Measurements from ENCODE around the gene RRP8.

RRP8 gene

DNA sequence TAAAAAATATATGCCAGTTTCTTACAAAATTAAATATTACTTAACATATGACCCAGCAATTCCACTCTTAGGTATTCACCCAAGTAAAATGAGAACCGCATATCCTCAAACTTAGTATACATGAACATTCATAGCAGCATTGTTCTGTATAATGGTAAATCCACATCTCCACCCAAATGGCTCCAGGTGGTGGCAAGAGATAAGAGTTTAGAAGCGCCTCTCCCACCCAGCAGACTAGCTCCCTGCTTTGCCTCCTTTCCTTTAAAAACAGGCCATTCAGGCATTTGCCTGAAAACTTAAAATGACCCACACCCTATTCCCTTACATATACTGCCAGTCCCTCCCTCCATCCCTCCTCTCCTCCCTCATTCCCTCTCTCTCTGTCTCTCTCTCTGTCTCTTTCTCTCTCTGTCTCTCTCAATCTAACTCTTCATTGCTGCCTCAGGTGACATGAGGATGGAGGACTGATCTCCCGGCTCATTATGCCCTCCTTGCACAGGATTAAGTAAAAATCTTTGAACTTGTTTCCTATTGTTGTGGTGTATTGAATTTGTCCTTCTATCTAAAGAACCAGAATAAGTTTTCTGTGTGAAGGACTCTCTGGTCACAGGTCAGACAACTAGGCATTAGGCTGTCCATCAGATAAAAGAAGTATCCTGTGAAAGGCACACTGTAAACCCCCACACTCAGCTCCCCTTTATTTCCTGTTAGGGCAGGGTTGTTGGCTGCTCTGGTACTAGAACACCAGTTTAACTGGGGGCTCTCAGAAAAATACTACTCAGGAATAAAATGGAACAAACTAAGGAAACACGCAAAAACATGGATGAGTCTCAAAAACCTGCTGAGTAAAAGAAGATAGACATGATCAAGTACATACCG, 48.3 kb downstream of the RRP8 start:
- Histone ChIP-seq H3K9me2 (replicated peaks; ENCODE audit: insufficient read depth, low read length) (no peaks in the 10 kb centered on the region), H2AFZ (ENCODE audit: low read depth, low read length, severe bottlenecking) (no peak overlapping the region), H3K36me3 (ENCODE audit: low read length) (no peaks in the 10 kb centered on the region; the same call in 1 of the 2 replicates), H3K27me3 (ENCODE audit: low read length) (no peaks in the 10 kb centered on the region), H3K79me2 (ENCODE audit: insufficient read depth, low read length) (no peaks in the 10 kb centered on the region), H3K9ac (ENCODE audit: low read length) (no peak overlapping the region), H4K20me1 (ENCODE audit: low read depth, low read length) (no peaks in the 10 kb centered on the region), H3F3A (ENCODE audit: insufficient read depth) (no peaks in the 10 kb centered on the region), H3K9me3 (ENCODE audit: insufficient read depth, low read length) (no peaks in the 10 kb centered on the region), H3K4me2 (ENCODE audit: low read depth, low read length, poor library complexity, severe bottlenecking) (no peak overlapping the region), H3K27ac (ENCODE audit: low read depth, low read length) (no peak overlapping the region), H3K4me3 (ENCODE audit: insufficient read depth, low read length, poor library complexity, severe bottlenecking) (no peak overlapping the region)
- TF ChIP-seq, protein P1, sequence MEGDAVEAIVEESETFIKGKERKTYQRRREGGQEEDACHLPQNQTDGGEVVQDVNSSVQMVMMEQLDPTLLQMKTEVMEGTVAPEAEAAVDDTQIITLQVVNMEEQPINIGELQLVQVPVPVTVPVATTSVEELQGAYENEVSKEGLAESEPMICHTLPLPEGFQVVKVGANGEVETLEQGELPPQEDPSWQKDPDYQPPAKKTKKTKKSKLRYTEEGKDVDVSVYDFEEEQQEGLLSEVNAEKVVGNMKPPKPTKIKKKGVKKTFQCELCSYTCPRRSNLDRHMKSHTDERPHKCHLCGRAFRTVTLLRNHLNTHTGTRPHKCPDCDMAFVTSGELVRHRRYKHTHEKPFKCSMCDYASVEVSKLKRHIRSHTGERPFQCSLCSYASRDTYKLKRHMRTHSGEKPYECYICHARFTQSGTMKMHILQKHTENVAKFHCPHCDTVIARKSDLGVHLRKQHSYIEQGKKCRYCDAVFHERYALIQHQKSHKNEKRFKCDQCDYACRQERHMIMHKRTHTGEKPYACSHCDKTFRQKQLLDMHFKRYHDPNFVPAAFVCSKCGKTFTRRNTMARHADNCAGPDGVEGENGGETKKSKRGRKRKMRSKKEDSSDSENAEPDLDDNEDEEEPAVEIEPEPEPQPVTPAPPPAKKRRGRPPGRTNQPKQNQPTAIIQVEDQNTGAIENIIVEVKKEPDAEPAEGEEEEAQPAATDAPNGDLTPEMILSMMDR (IDR thresholded peaks at IDR 0.05; ENCODE audit: insufficient read depth, low read length, poor library complexity, severe bottlenecking) = no peak
- no peak for TF ChIP-seq EZH2phosphoT487 (conservative IDR thresholded peaks at IDR 0.05; ENCODE audit: low read length)

DNA sequence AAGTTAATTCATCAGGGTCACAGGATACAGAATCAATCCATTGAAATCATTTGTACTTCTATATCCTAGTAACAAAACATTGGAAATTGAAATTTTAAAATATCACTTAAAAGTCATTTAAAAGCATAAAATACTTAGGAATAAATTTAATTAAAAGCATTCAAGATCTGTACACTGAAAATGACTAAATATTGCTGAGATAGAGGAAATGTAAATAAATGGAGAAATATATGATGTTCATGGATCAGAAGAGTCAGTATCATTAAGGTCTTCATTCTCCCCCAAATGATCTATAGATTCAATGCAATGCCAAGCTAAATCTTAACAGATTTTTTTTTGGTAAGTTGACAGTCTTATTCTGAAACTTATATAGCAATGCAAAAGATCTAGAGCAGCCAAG, 49.8 kb downstream of the RRP8 start:
- Histone ChIP-seq H3K4me3 (ENCODE audit: insufficient read depth, low read length, poor library complexity, severe bottlenecking) (no peak overlapping the region), H3K27me3 (ENCODE audit: low read length) (no peaks in the 10 kb centered on the region), H3K4me2 (ENCODE audit: low read depth, low read length, poor library complexity, severe bottlenecking) (no peak overlapping the region), H3K36me3 (ENCODE audit: low read length) (no peaks in the 10 kb centered on the region; the same call in 1 of the 2 replicates), H3K79me2 (ENCODE audit: insufficient read depth, low read length) (no peaks in the 10 kb centered on the region), H3K9me2 (replicated peaks; ENCODE audit: insufficient read depth, low read length) (no peaks in the 10 kb centered on the region), H2AFZ (ENCODE audit: low read depth, low read length, severe bottlenecking) (no peak overlapping the region), H3F3A (ENCODE audit: insufficient read depth) (no peaks in the 10 kb centered on the region), H3K27ac (ENCODE audit: low read depth, low read length) (no peak overlapping the region), H3K9ac (ENCODE audit: low read length) (no peak overlapping the region), H3K9me3 (ENCODE audit: insufficient read depth, low read length) (no peaks in the 10 kb centered on the region), H4K20me1 (ENCODE audit: low read depth, low read length) (no peaks in the 10 kb centered on the region)
- TF ChIP-seq, protein P1 (IDR thresholded peaks at IDR 0.05; ENCODE audit: insufficient read depth, low read length, poor library complexity, severe bottlenecking) = no peak
- TF ChIP-seq EZH2phosphoT487 (conservative IDR thresholded peaks at IDR 0.05; ENCODE audit: low read length) = no peak

DNA sequence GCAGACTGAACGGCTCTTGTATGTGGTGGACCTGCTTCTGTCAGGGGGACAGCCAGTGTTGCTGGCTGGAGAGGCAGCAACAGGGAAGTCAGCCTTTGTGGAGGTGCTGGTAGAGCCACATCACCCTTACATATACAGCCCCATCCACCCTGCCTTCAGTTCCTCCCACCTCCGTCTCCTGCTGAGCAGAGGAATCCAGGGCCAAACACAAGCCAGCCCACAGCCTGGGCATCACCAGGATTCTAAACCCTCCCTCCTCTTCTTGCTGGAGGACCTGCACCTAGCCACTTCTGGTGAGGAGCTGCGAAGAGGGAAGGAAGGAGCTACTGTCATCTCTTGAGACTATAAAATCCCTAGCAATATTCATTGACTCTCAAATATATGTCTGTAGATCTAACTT, 54.8 kb downstream of the RRP8 start:
- Histone ChIP-seq H2AFZ (ENCODE audit: low read depth, low read length, severe bottlenecking) (no peak overlapping the region), H3K9ac (ENCODE audit: low read length) (no peak overlapping the region), H3K27ac (ENCODE audit: low read depth, low read length) (no peak overlapping the region), H3K36me3 (ENCODE audit: low read length) (no peaks in the 10 kb centered on the region; the same call in 1 of the 2 replicates), H3K9me3 (ENCODE audit: insufficient read depth, low read length) (no peaks in the 10 kb centered on the region), H3K27me3 (ENCODE audit: low read length) (no peaks in the 10 kb centered on the region), H3K4me2 (ENCODE audit: low read depth, low read length, poor library complexity, severe bottlenecking) (no peak overlapping the region), H3K9me2 (replicated peaks; ENCODE audit: insufficient read depth, low read length) (no peaks in the 10 kb centered on the region), H4K20me1 (ENCODE audit: low read depth, low read length) (no peaks in the 10 kb centered on the region), H3F3A (ENCODE audit: insufficient read depth) (no peaks in the 10 kb centered on the region), H3K79me2 (ENCODE audit: insufficient read depth, low read length) (no peaks in the 10 kb centered on the region), H3K4me3 (ENCODE audit: insufficient read depth, low read length, poor library complexity, severe bottlenecking) (no peak overlapping the region)
- TF ChIP-seq, protein P1 (IDR thresholded peaks at IDR 0.05; ENCODE audit: insufficient read depth, low read length, poor library complexity, severe bottlenecking) = no peak

Data from SU-DHL-6 (cell line).